HG03354 (cell line): ENCODE results near the gene DISC1.

Experiments
- ATAC-seq: cut with Tn5 transposase; IDR thresholded peaks from one replicate; pipeline ENCODE4 v1.9.1; 2021; ENCODE audit warnings: mild to moderate bottlenecking; ENCODE audit not compliant: unreplicated experiment, poor library complexity, severe bottlenecking

DISC1 gene

DNA sequence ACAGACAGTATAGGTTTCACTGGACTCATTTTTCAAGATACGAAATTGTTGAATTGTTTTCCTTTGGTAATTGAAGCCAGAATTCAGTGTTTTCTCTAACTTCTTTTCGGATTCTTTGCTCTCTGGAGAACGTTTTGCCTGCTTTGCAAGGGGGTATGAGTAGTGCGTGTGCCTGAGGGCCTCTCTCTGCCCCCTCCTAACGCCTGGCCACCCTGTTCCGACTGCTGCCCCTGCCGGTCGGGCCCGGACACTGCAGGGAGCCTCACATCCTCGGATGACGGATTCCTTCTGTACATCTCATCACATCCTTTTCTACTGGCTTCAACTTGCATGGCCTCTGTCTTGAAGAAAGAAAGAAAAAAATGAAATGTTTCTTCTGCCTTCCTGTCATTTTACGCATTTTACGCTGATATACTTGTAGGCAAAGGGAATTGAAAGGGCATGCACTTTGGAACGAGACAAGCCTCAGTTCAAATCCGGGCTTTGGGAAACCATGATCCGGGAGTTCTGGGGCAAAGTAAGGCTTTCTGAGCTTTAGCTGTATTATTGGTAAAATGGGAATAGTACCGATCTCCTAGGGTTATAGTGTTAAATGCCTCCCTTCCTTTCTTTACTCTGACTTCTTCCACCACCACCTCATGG is 65.1 kb downstream of the DISC1 start:
- no peak for ATAC-seq

DNA sequence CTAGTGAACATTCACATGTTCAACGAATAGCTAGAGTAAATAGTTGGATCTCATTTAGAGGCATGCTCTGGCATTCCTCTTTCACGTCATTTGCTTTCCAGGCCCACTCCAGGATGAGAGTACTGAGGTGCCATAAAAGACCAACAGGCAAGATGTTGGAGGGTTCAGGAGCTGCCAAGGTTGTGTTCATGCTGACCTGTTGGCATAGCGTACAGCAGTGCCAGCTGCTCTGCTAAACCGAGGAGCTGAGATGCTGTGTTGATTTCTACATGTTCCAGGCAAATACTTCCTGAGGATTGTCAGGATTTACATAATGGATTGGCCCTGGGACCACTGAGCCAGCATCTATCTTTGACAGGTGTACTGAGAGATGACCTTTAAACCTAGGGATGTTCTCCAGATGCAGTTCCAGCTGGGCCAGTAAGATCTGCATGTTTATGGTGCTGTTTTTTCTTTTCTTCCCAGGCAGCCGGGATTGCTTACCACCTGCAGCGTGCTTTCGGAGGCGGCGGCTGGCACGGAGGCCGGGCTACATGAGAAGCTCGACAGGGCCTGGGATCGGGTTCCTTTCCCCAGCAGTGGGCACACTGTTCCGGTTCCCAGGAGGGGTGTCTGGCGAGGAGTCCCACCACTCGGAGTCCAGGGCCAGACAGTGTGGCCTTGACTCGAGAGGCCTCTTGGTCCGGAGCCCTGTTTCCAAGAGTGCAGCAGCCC is 66.9 kb downstream of the DISC1 start:
- ATAC-seq = no peak

DNA sequence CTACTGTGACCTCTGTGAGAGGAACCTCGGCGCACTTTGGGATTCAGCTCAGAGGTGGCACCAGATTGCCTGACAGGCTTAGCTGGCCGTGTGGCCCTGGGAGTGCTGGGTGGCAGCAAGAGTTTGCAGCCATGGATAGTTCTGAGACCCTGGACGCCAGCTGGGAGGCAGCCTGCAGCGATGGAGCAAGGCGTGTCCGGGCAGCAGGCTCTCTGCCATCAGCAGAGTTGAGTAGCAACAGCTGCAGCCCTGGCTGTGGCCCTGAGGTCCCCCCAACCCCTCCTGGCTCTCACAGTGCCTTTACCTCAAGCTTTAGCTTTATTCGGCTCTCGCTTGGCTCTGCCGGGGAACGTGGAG is 67.5 kb downstream of the DISC1 start:
- ATAC-seq = no peak

DNA sequence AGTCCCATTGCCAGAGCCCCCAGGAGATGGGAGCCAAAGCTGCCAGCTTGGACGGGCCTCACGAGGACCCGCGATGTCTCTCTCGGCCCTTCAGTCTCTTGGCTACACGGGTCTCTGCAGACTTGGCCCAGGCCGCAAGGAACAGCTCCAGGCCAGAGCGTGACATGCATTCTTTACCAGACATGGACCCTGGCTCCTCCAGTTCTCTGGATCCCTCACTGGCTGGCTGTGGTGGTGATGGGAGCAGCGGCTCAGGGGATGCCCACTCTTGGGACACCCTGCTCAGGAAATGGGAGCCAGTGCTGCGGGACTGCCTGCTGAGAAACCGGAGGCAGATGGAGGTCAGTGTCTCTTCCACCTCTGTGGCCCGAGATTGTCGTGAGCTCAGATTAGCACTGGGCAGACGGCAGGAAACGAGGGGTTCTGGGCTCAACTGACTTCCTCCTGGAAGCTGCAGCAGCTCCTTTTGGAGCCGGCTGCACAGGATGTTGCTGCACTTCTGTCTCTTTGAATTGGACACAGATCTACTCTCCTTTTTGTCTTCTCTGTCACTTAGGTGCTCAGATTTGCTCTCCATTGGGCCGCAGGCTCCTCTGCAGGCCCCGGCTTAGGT is 68.0 kb downstream of the DISC1 start:
- no peak for ATAC-seq

DNA sequence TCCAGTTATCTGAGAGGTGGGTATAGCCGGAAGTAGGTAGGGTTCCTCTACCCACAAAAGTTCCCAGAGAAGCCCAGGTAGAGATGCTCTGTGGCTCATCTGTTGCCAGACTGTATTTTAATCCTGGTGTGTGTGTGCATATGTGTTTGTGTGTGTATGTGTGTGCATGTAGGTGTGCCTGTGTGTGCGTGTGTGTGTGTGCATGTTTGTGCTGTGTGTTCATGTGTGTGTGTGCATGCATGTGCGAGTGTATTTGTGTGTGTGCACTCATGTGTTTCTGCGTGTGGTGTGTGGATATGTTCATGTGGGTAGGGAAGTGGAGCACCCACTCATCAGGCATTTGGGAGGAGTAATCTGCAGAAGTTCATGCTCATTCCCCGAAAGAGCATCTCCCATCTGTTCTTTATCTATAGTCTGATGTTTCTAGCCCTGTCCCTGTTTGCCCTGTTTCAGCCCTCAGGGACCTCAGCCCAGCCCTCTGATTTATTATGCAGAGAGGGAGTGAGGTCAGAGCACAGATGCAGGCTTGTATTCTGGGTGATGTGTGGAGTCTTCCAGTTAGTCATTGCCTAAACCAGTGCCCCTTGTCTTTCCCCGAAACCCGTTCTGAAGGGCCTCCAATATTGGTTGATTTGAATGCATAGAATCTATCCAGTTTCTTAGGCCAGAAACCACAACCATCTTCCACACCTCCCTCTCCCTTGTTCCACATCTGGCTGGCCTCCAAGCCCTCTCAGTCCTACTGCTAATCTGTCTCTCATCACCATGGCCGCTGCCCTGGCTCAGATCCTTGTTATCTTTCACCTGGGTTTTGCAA is 69.1 kb downstream of the DISC1 start:
- ATAC-seq = no peak

DNA sequence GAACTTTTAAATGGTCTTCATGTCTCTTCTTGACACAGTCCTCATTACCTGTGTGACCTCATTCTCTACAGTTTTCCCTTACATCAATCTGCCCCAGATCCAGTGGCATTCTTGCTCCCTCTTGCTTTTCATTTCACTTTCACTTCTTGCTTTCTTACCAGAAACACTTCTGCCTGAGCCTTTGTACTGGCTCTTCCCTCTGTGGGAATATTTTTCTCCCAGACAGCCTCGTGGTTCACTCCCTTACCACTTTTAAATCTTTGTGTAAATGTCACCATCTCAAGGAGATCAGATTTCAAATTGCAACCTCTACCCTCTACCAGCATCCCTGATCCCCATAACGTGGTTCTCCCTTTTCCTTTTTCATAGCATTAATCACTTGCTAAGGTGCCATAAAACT is 73.2 kb downstream of the DISC1 start:
- ATAC-seq = no peak

DNA sequence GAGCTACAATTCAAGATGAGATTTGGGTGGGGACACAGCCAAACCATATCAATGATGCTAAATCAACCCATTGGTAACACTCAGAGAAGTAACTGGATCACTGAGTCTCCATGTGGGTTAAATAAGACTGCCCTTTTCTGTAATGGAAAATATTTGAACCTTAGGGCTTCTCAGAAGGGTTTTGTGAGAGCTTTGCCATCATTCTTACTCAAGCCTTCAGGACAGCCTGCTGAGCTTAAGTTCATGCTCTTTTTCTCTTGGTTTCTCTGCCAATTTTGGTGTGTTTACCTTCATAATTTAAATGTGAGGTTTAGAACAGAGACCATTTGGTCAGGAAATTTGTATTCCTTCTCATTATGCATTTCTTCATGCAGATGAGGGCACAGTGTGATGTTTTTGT is 74.7 kb downstream of the DISC1 start:
- no peak for ATAC-seq

DNA sequence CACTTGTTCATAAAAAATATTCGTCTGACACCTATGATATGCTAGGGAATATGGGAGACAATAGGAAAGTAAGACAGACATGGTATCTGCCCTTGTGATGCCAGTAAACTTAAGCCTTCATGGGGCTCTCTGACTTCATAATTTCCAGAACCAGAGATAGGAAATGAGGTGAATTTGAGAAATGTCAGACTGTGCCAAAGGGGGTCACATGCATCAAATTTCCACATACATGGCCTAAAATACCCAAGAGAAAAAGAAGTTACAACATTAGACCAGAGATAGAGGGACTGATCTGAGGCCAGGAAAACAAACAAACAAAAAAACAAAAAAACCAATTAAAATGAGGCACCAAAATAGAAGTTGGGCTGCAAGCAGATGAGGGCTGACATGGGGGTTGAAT is 75.7 kb downstream of the DISC1 start:
- ATAC-seq = no peak

DNA sequence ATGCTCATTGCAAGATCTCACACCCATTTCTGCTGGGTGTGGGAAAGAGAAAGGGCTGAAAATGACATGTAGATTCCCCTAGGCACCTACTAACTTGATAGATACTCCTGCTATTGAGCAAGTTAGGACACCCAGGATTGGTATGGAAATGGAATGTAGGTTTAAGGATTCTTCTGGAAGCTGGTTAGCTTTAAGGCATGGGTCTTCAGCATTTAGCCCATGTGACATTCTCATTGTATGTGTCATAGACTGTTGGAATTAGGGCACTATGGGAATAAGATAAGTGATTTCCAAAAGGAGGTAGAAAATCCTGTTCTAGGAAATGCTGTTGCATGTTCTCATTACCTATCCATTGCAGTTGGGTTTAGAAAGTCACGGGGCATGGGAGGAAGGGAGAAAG is 76.2 kb downstream of the DISC1 start:
- no peak for ATAC-seq

DNA sequence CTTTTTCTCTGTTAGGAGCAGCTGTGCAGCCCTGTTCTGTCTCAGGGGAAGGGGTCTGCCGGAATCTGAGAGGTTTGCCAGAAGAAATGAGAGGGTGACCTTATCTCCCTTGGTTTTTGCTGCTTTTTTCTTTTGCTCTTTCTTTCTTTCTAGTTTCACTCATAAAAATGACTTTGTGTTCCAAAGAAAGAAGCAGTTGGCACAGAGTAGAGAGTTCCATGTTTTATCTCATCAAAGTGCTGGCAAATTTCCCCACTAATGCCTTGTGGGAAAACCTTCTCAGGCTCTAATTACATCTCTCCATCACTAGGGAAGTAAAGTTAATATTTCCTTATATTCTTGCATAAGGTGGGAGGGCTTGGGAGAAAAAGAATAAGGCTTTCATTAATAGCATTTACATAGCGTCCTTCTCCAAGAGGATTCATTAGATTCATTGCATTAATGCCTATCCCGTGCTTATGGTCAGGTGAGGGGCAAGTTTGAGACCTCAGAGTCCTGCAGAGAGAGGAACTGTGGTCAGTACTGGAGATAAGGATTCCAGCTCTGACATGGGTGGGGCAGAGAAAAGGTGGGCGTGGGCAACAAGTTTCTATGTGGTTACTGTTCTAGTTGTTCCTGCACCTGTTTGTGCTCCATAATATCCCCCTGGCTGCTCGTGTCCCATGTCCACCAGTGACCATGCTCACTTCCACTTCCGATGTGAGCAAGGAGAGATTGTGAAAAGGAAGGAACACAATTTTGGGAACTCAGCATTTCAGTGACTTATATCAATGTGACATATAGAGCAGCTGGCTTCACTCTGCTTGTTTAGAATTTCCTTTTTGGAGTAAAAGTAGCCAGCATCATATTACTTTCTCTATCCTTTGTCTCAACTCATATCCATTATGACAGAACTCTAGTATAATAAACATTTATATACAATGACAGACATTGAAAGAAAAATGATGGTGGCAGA is 79.5 kb downstream of the DISC1 start:
- no peak for ATAC-seq

DNA sequence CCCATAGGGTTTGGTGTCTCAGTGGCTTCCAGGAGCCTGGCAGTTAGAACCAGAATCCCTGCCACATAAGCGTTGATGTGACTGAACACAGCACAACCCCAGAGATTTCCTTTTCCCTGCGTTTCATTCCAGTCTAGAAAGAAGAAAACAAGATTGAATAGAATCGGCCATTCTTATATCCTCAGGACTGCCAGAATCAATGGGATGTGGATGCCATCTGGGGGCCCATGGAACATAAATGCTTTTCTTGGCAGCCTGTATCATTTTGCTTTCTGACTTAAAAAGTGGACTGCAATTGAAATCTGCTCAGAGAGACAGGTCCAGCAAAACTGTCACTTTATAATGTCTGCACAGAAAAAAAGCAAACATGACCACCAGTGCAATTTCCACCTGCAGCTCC is 80.3 kb downstream of the DISC1 start:
- no peak for ATAC-seq

DNA sequence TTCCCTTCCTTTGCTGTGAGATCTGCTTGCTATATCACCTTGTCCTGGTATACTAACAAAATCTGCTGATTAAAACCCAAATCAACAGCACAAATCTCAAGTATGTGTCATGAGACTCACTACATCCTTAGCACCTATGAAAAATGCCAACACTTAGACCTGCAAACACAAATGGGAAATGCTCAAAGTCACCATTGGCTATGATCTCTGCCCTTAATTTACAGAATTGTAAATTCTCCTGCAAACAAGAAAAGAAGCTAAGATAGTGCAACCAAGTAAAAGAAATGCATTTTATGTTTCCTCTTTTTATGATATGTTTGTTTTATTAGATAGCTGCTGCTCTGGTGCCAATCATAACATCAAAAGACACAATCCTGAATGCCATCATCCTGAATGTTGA is 80.8 kb downstream of the DISC1 start:
- ATAC-seq = no peak

DNA sequence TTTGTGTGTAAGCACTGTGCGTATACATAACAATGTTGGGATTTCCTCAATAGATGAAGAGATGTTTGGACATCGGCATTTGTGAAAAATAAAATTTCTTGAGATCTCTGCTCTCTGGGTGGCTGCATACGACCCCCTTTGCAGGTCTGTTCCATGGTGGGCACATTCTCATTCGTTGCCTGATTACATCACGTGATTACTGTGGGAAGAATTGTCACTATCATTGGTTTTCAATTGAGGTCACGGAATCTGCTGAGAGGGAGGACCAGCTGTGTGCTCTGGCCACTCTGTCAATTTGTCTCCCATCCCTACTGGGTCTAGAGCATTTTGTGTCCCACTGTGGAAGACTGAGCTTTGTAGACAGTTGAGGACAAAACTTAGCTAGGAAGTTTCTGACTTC is 81.8 kb downstream of the DISC1 start:
- no peak for ATAC-seq

DNA sequence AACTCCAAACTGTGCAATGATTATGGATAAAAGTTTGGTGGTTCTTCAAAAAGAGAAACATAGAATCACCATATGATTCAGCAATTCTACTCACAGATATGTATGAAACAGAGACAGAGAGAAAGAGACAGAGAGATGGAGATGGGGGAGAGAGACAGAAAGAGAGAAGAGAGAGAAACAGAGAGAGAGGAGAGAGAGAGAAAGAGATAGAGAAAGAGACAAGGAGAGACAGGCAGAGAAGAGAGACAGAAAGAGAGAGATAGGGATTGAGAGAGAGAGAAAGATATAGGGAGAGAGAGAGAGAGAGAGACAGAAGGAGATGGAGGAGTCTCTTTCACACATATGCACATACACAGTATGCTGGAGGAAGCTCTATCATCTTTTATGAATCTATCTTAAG is 87.8 kb downstream of the DISC1 start:
- no peak for ATAC-seq

DNA sequence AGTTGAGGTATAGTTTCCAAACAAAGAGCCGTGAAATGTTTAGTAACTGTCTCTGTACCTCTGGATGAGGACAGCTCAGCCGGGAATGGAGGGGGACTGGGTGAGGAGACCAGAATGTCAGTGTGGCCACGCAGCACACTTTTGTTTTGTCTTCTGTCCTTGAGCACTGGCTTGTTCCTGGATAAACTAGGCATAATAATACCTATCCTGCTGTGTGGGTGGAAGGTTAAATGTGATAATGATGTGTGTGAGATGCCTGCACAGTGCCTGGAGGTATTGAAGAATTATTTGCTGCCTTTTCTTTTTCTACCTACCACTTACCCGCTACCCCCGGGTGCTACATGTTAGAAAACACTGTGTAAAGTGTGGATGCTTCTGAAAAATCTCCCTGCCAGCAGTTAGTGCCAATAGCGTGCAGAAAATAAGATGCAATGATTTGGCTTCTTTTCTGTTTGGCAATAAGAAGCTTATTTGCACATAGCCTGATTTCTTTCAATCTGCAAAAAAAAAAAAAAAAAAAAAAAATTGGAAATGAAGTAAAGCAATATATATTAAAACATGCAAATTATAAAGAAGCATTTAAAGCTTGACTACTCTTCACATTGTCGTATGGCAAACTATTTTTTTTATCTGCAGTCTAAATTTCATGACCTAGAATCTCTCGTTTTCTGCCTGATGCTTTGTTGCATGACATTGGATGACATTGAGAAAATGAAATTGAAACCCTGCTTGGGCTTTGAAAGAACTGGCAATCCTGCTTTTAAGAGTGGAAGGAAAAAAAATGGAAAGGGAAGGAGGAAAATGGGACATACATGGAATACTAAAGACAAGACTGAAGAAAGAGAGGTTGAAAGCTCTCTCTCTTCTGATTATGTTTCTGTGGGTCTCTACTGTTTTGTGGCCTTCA is 89.5 kb downstream of the DISC1 start:
- no peak for ATAC-seq

DNA sequence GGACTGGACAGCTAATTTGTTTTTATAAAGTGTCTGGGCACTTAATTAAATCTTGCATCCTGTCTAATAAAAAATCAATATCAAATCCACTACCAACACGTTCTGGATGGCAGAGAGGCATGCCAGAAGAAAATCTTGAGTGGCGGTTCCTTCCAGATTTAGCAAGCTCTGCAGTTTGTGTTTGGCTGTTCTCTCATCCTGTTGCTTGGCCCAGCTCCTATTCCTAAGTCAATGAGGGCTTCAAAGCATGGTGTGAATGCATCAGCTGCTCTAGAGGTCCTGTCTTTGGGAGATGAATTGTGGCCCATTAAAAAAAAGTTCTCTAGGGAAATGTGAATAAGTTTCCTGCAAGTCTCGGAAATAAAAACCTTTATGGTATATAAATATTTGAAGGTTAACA is 90.3 kb downstream of the DISC1 start:
- ATAC-seq = no peak

DNA sequence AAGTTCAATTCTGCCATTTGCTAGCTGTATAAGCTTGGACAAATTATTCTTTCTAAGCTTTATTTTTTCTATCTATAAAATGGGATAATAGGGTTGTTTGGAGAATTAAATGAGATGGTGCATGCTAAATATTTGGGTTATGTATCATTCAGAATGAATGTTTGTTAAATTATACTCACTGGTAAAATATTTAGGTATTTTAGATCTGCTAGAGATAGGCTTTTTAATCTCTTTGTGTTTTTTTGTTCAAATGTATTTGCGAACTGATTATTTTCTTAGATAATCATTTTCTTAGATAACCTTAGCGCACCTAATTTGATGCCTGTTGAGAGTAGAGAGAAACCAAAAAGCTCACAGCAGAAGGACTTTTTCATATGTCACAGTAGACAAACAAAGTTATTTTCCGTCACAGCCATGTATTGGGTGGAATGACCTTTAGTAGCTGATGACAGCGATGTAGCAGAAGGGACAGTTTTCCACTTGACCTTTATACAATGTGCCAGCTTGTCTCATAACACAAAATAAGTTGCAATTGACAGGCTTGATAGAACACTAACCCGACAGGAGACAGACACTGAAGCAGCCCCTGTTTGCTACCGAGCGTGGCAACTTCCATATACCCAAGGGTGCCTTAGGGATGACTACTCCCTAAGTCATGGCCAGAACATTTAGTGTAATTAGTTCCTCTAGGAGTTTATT is 93.0 kb downstream of the DISC1 start:
- ATAC-seq = no peak
